ENCODE results near the gene LCK. TPM values are rescaled to one million over a fixed set of nuclear protein-coding genes. Genes with fewer than 3 reads are reported as not detected.

The LCK gene
- total RNA-seq, 8 experiments from 2014 or later = 0.63 to 1.4 (median 1.2) TPM; not detected in 4

Other genes with a start within 250 kb of the LCK start
- gene KHDRBS1, start 237.4 kb upstream of the LCK start, total RNA-seq = 100 to 1,000 TPM in 6 of 8 experiments, 10 to 100 TPM in 2; 41.9 to 242 (median 141) TPM
- 10 to 100 TPM in 6 of 8 experiments, 1 to 10 TPM in 2; 6.2 to 25.8 (median 14.9) TPM for gene TMEM39B, start 178.3 kb upstream of the LCK start, total RNA-seq
- 10 to 100 TPM; 35.3 to 53.4 (median 40.7) TPM for gene KPNA6, start 143.2 kb upstream of the LCK start, total RNA-seq
- 10 to 100 TPM; 35.0 to 98.3 (median 60.4) TPM for gene TXLNA, start 71.6 kb upstream of the LCK start, total RNA-seq
- gene CCDC28B, start 50.7 kb upstream of the LCK start, total RNA-seq = 10 to 100 TPM; 14.6 to 92.6 (median 53.7) TPM
- 10 to 100 TPM in 1 of 8 experiments, 1 to 10 TPM in 6, under 1 TPM in 1; 0.97 to 13.7 (median 6.7) TPM for gene IQCC, start 45.6 kb upstream of the LCK start, total RNA-seq
- gene DCDC2B, start 42.2 kb upstream of the LCK start, total RNA-seq = 1 to 10 TPM in 3 of 8 experiments, under 1 TPM in 5; 0.25 to 3.7 (median 0.98) TPM
- gene TMEM234, start 28.9 kb upstream of the LCK start, total RNA-seq = 10 to 100 TPM; 15.1 to 31.8 (median 25.6) TPM
- gene EIF3I, start 28.9 kb upstream of the LCK start, total RNA-seq = 100 to 1,000 TPM; 174 to 366 (median 241) TPM
- 10 to 100 TPM in 2 of 8 experiments, 1 to 10 TPM in 2, under 1 TPM in 3, not detected in 1; 0.49 to 12.0 (median 2.2) TPM for gene FAM167B, start 4.0 kb upstream of the LCK start, total RNA-seq
- 100 to 1,000 TPM in 2 of 8 experiments, 10 to 100 TPM in 6; 45.7 to 124 (median 77.0) TPM for gene HDAC1, start 40.8 kb downstream of the LCK start, total RNA-seq
- gene MARCKSL1, start 85.0 kb downstream of the LCK start, total RNA-seq = 100 to 1,000 TPM in 7 of 8 experiments, 10 to 100 TPM in 1; 32.9 to 922 (median 250) TPM
- 1 to 10 TPM; 1.1 to 6.7 (median 4.3) TPM for gene FAM229A, start 111.2 kb downstream of the LCK start, total RNA-seq
- gene TSSK3, start 111.3 kb downstream of the LCK start, total RNA-seq = 1 to 10 TPM in 7 of 8 experiments, under 1 TPM in 1; 0.92 to 6.9 (median 2.5) TPM
- 100 to 1,000 TPM in 4 of 8 experiments, 10 to 100 TPM in 4; 60.0 to 135 (median 94.0) TPM for gene BSDC1, start 143.2 kb downstream of the LCK start, total RNA-seq
- 1 to 10 TPM in 5 of 8 experiments, under 1 TPM in 3; under 0.01 to 5.9 (median 2.8) TPM for gene ZBTB8B, start 213.8 kb downstream of the LCK start, total RNA-seq

Measured in motor neuron (in vitro differentiated cells).